NCI-H748 treated with DMSO at 0.1 percent for 48 hours (cell line): ENCODE measurements around the gene DDN.

ENCODE experiments used
- DNase-seq: peaks from one replicate; lab custom pipeline; 2025; lab: John Stamatoyannopoulos, UW

Gene DDN

DNA sequence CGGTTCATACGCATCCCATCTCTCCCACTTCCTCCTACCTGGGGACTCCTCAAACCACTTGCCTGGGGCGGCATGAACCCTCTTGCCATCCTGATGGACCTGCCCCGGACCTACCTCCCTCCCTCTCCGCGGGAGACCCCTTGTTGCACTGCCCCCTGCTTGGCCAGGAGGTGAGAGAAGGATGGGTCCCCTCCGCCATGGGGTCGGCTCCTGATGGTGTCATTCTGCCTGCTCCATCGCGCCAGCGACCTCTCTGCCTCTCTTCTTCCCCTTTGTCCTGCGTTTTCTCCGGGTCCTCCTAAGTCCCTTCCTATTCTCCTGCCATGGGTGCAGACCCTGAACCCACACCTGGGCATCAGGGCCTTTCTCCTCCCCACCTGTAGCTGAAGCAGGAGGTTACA is 17.4 kb downstream of the DDN start:
- no peak for DNase-seq

DNA sequence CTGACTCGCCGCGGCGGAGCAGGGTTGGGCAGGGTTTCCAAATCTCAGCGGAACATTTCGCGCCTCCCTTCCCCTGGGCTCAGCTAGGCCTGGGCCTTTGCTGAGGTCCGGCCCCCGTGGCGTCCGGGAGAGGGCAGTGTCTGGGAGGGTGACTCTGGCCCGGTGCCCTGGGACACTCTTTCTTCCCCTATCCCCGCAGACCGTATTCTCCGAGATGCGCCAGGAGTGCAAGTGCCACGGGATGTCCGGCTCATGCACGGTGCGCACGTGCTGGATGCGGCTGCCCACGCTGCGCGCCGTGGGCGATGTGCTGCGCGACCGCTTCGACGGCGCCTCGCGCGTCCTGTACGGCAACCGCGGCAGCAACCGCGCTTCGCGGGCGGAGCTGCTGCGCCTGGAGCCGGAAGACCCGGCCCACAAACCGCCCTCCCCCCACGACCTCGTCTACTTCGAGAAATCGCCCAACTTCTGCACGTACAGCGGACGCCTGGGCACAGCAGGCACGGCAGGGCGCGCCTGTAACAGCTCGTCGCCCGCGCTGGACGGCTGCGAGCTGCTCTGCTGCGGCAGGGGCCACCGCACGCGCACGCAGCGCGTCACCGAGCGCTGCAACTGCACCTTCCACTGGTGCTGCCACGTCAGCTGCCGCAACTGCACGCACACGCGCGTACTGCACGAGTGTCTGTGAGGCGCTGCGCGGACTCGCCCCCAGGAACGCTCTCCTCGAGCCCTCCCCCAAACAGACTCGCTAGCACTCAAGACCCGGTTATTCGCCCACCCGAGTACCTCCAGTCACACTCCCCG is 18.0 kb downstream of the DDN start:
- DNase-seq = no peak

DNA sequence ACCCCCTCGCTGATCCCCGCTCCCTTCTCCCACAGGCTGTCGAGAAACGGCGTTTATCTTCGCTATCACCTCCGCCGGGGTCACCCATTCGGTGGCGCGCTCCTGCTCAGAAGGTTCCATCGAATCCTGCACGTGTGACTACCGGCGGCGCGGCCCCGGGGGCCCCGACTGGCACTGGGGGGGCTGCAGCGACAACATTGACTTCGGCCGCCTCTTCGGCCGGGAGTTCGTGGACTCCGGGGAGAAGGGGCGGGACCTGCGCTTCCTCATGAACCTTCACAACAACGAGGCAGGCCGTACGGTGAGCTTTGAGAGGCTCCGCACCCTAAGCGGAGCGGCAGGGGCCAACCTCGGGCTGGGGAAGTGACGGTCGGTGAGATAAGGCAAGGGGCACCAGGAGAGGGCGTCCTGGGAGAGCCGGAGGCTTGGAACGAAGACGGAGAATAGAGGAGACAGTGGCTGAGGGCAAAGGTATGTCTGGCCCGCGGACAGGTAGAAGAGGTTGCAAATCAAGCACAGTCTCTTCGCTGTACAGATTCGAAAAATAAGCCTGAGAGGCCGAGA is 18.7 kb downstream of the DDN start:
- peak; percentile 49 for DNase-seq

DNA sequence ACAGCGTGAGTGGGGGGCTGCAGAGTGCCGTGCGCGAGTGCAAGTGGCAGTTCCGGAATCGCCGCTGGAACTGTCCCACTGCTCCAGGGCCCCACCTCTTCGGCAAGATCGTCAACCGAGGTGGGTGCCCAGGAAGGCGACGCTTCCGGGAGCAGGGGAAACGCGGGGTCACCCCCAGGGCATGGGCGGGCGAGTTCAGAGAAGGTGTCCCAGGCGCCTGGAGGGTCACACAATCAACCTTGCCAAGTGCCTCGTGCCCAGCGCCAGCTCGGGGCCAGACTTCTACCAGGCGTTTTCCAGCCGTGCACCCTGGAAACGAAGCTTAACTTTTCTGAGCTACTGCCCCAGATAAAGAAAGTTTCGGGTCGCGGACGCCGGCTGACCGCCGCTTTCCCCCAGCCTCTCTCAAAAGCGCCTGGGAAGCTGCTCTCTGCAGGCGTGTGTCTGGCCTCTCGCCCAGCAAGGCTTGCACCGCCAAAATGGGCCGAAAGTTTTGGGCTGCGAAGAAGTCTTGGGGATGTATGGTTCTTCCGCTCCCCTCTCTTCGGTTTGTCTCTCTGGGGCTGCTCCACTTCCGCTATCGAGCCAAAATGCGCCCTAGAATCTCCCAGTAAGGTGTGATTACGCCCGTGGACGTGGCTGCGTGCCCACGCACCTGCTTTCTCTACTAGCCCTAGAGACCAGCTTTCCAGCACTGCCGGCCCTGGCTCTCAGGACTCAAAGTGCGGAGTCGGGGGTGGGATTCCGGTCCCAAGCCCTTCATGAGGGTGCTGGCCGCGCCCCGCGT is 19.4 kb downstream of the DDN start:
- DNase-seq = no peak

DNA sequence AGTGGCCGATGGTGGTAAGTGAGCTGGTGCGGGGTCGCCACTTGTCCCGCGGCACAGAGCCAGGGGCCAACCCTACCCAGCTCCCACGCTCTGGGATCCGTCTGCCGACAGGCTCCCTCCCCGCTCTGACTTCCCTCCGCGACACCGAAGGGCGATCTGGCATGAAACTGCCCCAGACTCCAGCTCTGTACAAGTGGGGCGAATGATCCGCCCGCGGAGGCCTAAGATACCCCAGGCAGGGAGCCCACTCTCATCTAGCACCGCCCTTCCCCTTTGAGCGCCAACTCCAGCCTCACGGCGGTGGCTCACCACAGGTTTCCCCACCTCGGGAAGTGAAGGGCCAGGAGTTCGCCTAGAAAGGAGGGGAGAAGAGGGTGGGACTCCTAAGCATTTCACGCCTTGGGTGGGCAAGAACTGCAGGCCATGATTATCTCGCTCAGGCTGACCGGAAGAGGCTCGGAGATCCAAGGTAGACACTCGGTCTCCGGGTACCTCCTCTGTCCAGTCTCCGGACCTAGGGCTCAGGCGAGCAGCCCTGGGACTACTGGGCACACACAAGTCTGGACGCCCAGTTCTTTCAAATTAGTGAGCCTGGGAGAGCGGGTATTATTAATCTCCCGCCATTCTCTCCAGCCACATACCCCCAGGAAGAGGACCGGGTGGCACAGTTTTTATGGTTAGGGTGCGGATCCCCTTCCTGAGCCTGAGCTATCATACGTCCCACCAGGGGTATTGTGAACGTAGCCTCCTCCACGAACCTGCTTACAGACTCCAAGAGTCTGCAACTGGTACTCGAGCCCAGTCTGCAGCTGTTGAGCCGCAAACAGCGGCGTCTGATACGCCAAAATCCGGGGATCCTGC is 20.2 kb downstream of the DDN start:
- no peak for DNase-seq

DNA sequence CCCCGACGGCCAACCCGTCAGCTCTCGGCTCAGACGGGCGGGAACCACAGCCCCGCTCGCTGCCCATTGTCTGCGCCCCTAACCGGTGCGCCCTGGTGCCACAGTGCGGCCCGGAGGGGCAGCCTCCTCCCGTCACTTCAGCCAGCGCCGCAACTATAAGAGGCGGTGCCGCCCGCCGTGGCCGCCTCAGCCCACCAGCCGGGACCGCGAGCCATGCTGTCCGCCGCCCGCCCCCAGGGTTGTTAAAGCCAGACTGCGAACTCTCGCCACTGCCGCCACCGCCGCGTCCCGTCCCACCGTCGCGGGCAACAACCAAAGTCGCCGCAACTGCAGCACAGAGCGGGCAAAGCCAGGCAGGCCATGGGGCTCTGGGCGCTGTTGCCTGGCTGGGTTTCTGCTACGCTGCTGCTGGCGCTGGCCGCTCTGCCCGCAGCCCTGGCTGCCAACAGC is 20.9 kb downstream of the DDN start, which contains the start of gene WNT1:
Gene WNT1 (plus strand): TSS at position 32 of the 450 bp plus-strand sequence. CDS start 329 bp downstream, at position 361.
- DNase-seq = no peak

DNA sequence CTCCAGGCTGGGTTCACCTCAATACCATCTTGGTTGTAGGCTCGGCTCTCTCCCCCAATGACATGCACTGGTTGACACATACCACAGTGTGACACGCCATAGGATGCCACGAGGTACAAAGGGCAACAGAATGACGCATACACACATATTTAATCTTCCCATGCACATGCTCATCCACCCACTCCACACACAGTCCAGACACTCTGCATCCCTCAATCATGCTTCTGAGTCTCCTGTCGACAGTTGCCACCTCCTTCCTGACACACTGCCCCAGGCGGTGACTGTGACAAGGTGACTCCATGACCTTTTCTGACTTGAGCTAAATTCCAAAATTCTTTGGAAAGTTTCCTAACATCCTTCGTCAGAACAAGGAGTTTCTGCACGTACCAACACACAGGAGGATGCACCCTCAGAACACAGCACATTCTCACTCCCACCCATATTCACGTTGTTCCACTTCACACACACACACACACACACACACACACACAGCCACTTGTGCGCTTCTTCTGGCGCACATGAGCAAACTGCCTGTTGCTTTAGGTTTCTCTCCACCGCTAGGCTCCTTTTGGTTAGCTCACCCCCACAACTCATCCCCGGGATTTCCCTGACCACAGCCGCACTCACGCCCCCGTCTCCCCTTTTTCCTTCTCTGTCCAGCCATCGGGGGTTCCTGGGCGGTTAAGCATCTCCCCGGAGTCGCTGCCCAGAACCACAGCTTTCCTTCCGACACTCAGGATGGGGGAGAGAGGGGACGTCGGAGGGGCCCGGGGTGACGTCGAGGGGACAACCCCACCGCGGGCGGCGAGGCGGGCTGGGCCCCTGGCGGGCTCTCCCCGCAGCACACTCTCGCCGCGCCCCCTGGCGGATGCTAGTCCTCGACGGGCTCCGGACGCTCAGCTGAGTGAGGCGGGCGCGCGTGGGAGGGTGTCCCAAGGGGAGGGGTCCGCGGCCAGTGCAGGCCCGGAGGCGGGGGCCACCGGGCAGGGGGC is 21.6 kb downstream of the DDN start:
- no peak for DNase-seq

DNA sequence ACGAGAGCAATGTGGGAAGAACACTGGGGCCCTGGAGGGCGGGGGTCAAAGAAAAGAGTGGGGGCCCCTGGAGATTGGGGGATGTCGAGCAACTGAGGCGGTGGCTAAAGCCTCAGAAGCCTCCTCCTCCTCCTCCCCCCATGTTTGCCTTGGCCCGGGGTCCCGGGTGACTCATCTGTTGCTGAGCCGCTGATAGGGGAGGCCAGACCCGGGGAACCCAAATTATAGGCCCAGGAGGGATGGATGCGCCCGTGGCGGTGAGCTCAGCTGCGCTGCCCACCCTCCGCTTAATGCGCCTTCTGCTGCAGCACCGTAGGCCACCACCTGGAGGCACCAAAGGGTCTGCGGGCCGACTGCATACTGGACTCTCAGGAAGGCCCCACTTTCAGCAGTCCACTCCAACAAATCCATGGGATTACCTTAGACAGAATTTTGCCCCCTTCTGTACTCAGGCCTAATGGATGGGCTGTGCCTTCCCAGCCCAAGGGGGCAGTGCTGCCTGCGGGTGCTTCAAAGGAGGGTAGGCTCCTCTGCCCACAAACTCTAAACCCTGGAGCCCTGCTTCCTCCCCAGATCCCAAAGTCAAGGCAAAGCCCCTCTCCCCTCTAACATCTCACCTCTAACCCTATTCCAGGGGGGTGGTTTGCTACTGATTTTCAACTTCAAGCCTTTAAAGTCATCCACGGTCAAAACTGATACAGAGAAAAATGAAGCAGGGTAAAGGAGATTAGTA is 25.1 kb downstream of the DDN start:
- DNase-seq = no peak

DNA sequence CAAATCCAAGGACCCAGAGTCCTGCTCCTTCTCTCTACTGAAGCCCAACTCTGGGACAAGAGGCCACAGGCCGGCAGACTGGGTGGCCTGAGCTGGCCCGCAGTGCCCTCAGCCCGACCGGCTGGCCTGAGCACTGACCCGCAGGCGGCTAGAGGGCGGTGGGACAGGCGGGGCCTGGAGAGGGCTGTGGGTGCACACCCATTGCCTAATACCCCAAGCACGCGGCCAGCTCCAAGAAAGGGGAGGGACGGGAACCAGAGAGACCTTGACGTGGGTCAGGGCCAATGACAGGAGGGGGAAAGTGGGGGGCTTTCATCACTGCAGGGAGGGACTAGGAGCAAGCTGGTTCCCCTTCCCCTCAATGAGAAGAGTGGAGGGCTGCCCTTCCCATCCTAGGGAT is 25.6 kb downstream of the DDN start:
- no peak for DNase-seq

DNA sequence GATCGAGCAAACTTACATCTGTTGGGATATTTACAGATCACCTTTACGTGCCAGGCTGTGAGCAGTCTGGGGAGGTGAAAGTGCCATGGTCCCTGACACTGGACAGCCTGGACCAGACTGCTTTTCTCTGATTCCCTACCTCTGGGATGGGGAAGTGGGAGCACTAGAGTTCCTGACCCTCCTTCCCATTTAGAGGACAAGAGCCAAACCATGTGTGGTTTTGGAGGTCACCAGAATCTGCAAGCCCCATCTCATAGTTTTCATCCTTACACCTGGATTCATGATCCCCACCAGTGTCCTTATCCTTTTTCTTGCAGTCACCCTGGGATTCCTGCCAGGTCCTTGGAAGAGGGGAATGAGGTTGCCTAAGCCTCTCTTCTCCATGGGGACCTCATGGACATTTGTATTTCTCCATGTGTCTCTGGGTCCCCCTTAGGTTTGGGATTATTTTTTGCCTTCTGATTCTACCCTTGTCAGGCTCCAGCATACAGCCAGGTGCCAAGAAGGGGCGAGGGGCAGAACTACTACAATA is 26.2 kb downstream of the DDN start:
- DNase-seq = no peak

DNA sequence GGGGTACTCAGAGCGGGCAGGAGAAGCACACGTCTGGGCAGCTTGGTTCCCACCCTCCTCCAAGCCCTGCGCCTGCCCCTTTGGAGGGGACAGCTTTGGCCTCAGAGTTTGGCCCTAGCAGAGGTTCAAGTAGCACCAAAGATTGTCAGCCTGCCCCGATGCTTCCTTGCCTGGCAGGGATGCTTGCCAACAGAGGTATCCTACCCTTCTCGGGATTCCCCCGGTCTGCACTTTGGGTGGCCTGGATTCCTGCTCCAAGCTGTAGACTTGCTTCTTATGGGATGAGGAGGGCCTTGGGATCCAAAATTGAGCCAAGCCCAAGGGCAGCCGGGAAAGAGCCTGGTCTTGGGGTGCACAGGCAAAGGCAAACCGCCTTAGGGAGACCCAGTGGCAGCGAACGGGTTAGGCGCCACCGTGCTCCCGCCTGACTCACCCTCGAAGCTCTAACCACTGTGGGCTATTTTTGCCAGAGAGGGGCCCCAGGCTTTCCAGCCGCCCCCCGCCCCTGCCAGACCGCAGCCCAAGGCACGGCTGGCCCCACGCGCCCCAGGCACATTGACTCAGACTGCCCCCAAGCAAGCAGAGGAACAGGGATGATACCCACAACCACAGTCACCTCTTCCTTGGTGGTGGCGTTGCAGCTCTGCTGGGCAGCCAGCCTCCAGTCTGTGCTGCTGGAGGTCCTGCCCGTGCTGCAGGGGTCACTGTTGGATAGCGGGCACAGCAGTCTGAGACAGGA is 26.8 kb downstream of the DDN start:
- no peak for DNase-seq

DNA sequence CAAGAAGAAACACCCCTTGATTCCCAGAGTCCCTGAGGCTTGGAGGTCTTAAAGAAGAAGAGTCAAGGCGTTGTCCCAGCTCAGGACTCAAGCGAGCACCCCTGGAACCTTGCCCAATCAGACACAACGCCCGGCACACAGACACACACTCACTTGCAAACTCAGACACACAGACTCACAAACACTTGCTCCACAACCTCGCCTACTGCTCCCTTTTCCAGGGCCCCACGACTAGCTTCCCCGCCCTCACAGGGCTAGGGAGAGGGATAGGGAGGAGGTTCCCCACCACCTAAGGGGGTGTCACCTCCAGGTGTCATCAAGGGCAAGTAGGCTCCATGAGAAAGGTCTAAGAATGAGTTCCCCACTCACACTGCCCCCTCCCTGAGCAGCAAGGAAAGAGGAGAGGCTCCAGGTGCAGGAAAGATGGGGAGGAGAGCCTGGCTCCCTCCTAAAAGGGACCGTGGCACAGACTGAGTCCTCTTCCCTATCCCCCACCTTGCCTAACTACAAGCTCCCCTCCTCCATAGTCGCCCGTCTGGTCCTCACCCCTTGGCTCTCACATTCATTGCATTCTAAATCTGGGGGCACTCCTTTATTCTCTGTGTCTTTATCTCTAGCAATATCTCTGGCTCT is 28.4 kb downstream of the DDN start:
- no peak for DNase-seq

DNA sequence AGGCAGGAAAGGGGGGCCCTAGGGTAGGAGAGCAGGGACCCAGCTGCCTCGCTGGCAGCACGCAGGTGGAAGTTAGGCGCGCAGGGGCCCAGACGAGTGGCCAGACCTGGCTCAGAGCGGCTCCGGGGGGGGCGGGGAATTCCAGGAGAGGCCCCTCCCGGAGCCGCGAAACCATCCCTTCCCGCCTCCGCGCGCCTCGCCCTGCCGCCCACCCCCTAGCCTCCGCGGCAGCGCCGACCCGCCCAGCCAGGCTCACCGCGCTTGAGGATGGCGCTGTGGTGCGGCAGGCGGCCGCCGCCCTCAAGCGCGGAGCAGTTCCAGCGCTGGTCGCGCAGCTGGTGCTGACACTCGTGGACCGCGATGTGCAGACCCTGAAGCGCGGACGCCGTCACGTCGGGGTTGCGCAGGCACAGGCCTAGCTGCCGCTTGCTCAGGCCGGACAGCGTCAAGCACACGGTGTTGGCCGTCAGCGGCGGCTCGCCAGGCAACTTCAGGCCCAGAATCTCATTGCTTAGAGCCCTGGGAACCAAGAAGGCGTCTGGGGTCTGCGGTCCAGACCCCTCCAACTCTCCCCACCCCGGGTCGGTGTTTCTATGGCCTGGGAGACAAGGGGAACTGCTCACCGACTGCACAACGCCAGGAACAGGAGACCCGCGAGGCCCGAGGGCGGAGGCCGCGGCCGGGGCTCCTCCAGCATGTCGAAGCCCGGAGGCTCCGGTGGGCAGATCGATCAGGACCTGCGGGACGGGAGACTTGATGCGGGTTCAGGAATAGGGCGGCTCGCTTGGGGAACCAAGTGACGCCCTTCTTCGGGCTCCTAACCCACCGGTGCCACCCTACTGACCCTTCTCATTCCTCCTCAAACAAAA is 29.1 kb downstream of the DDN start:
- no peak for DNase-seq

DNA sequence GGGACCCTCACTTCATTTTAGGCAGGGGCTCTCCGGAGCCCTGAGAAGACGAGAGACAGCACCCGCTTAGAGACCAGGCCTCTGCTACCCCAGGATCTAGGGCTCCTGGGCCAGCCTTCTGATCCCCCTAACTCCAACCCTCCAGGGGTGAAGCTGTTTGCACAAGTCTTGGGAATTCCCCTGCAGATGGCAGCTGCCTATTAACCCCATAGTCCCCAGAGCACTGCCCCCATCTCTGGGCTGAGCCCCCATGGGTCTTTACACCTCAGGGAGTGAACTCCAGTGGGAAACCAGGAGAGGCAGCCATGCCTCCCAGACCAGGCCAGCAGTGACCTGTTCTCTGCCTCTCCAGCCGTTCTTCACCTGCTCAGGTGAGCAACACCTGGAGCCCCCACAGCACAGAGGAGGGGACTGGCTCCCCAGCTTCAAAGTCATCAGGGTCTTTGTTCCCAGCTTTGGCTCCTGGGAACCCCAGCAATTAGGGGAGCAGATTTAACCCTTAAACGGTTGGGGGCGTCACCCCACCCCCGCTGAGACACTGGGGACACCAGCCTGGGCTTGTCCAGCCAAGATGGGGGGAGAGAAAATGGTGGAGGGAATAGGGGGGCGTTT is 29.9 kb downstream of the DDN start:
- DNase-seq = no peak

DNA sequence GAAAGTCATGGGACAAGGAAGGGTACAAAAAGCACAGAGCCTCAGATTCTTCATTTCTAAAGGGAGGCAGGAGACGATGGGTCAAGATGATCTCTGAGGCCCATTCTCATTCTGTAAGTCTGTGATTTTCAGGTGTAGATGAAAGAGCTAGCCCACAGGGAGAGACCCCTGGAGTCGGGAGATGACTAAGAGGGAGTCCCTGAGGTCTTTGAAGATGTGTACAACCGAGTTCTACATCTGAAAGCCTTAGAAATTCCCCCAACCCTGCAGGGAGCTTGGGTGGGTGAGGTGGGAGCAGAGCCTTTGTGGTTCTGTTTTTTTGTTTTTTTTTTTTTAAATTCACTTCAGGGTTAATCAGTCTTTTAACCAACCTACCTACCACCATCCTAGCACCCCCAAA is 30.7 kb downstream of the DDN start:
- DNase-seq = no peak

DNA sequence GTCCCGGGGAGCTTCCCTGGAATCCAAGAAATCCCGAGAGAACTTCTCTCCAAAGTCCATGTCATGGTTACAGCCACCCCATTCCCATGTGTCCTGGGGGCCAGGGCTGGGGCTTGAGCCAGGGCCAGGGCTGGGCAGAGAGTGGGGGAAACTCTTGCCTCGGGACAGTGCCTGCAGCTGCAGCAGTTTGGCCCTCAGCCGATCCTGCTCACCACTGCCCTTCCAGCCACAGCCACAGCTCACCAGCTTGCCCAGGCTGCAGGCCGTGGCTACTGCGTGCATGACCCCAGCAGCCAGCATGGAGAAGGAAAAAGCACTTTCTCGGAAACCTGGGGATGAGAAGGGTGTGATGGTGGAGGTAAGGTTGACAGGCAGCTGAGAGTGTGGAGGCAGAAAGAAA is 31.2 kb downstream of the DDN start:
- no peak for DNase-seq
